Measurements from ENCODE around the gene TBCD. TPM values are rescaled to one million over a fixed set of nuclear protein-coding genes. Genes with fewer than 3 reads are reported as not detected.

The TBCD gene
- total RNA-seq, 5 donors from 2014 or later (not counting 1 experiment from before 2014, with no cell fraction given) = 94.4 to 262 (median 223) TPM

DNA sequence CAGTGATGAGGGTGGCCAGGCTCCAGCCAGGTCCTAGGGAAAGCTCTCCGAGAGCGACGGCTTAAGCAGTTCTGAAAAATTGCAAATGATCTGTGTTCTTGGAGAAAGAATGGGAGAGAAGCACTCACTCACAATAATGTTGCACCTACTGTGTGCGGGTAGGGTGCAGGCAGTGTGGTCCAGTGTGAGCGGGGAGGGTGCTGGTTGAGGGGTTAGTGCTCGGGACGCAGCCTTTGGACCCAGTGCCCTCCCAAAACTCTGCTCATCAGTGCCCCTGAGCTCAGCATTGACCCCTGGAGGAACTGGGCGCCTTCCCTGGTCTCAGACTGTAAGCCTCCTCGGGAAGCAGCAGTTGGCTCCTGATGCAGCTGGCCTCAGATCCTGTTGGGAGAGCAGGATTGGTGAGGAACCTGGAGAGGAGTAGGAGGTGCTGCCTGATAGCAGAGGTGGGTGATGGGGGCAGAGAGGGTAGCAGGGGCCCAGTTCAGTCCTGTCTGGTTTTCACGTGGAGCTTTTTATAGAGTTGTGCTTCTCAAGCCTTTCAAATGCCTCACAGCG, 111.6 kb downstream of the TBCD start:
- peak overlapping the region; percentile 93 for H3K27ac ChIP-seq (ENCODE audit: low read length)

DNA sequence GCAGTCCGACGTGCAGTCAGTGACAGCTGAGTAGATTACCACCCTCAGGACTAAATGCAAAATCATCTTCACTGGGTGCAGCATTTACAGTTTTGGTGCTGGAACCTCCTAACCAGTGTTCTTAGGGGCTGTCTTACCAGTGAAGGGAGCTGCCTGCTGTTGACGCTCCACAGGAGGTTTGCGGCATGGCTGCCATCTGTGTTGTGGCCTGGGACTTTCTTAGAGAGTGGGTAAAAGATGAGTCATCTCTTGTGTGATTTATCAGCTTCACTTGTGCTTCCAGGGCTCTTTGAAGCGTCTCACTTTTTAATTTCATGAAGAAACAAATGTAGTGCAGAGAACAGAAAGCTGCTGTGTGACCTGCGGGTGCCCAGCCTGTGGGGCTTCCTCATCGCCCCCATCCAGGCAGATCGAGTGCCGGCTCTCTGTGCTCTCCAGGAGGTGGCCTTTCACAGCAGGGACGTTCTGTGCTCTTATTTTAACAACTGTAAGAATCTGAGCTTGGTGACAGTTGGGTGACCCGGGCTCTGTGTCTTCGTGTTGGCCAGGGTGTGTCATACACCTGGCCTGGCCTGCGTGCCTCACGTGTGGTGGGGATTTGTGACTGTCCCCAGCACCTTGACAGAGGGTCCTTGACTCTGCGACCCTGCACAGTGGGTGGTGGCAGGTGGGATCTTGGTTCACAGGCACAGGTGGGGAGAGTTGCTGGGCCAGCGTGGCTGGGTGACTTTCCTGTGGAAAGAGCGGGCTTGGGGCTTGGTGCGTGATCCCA, 112.3 kb downstream of the TBCD start:
- H3K36me3 Mint-ChIP-seq = peaks cover 4% of the 10 kb centered on the region
- Histone ChIP-seq H3K36me3 (ENCODE audit: control insufficient read depth in 2 of 2, extremely low read depth in 1 of 2, insufficient read depth in 1 of 2, low read length in 1 of 2) (peaks cover 0 to 6% of the 10 kb centered on the region in 2 donors), H3K4me3 (ENCODE audit: control insufficient read depth in 1 of 2, extremely low read depth in 1 of 2, low read length in 1 of 2) (peak overlapping the region; percentile 17 to 37), H3K4me1 (ENCODE audit: control insufficient read depth in 1 of 2, extremely low read depth in 1 of 2, insufficient read depth in 2 of 2, low read length in 2 of 2) (peaks cover 19 to 84% of the 10 kb centered on the region in 2 experiments), H3K9me3 (no peaks in the 10 kb centered on the region), H3K27ac (ENCODE audit: low read length) (peak overlapping the region; percentile 93), H3K27me3 (replicated peaks in 1 of 2; ENCODE audit: control insufficient read depth in 2 of 2, extremely low read depth in 1 of 2, insufficient read depth in 2 of 2, low read length in 1 of 2) (no peaks in the 10 kb centered on the region)
- no peaks in the 10 kb centered on the region for H3K27me3 Mint-ChIP-seq
- peak; percentile 66 to 95 (median 87) for DNase-seq
- peak overlapping the region; percentile 95 to 99 for H3K27ac Mint-ChIP-seq
- 3% methylated on average over 14 of the region's 18 CpGs for WGBS (ENCODE audit: insufficient coverage)
- POLR2A ChIA-PET = interaction anchor here (0.6 to 1.3 kb wide), 4 partner anchors 19 to 184 kb away, joined by 4 to 9 read pairs (median 6); no protein-coding TSS in a partner anchor
- CTCF ChIA-PET = interaction anchor here in 1 of 2 donors (0.6 to 1.1 kb wide), 5 partner anchors 11 to 82 kb away, joined by 3 to 4 read pairs (median 3); no protein-coding TSS in a partner anchor
- H3K4me1 Mint-ChIP-seq = peaks cover 56 to 86% (median 81%) of the 10 kb centered on the region in 3 donors
- H3K9me3 Mint-ChIP-seq = no peaks in the 10 kb centered on the region
- H3K4me3 Mint-ChIP-seq = peak overlapping the region; percentile 78 to 91 (median 82)
- ATAC-seq (replicated peaks in 1 of 4) = peak; percentile 92 to 95 (median 94)

More for the DNA sequence above, 111.6 kb downstream of the TBCD start:
- no peaks in the 10 kb centered on the region for H3K27me3 Mint-ChIP-seq
- H3K4me1 ChIP-seq (ENCODE audit: control insufficient read depth in 1 of 2, extremely low read depth in 1 of 2, insufficient read depth in 2 of 2, low read length in 2 of 2) = peaks cover 20 to 91% of the 10 kb centered on the region in 2 experiments
- WGBS (ENCODE audit: insufficient coverage) = 46% methylated on average over 6 of the region's 11 CpGs
- H3K36me3 ChIP-seq (ENCODE audit: control insufficient read depth in 2 of 2, extremely low read depth in 1 of 2, insufficient read depth in 1 of 2, low read length in 1 of 2) = peaks cover 0 to 6% of the 10 kb centered on the region in 2 donors
- H3K9me3 ChIP-seq = no peaks in the 10 kb centered on the region
- H3K36me3 Mint-ChIP-seq = peaks cover 4% of the 10 kb centered on the region
- CTCF ChIA-PET = interaction anchor here in 1 of 2 donors (0.8 to 1.1 kb wide), 4 partner anchors 11 to 82 kb away, joined by 3 read pairs; no protein-coding TSS in a partner anchor
- peaks cover 63 to 87% (median 84%) of the 10 kb centered on the region in 3 donors for H3K4me1 Mint-ChIP-seq
- no peaks in the 10 kb centered on the region for H3K27me3 ChIP-seq (replicated peaks in 1 of 2; ENCODE audit: control insufficient read depth in 2 of 2, extremely low read depth in 1 of 2, insufficient read depth in 2 of 2, low read length in 1 of 2)
- no peaks in the 10 kb centered on the region for H3K9me3 Mint-ChIP-seq
- no peak for ATAC-seq (replicated peaks in 1 of 4)
- peak overlapping the region; percentile 78 to 91 (median 82) for H3K4me3 Mint-ChIP-seq
- POLR2A ChIA-PET = interaction anchor here (0.6 to 1.3 kb wide), 3 partner anchors 19 to 182 kb away, joined by 4 to 9 read pairs (median 6); no protein-coding TSS in a partner anchor
- no peak overlapping the region for H3K4me3 ChIP-seq (ENCODE audit: control insufficient read depth in 1 of 2, extremely low read depth in 1 of 2, low read length in 1 of 2)
- H3K27ac Mint-ChIP-seq = peak overlapping the region; percentile 95 to 99
- no peak for DNase-seq

DNA sequence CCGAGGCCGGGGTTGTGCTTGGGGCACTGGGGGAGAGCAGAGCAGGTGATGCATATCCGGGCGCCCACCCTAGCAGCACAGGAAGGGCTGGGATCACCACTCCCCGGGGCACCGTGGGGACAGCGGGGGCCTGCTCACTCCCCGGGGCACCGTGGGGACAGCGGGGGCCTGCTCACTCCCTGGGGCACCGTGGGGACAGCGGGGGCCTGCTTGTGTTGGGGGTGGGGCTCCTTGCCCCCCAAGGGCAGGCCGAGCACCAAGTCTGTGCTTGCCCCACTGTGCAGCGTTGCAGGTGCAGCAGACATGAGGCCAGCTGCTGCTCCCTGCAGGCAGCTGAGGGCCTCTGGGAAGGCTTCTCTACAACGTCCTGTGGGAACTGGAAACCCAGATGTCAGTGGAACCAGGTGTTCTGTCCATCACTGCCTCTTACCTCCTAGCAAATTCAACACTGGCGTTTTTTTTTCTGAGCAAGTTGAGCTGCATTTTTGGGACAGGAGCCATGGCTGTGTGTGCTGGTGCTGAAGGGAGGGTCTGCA, 112.9 kb downstream of the TBCD start:
- no peak for DNase-seq
- H3K4me3 Mint-ChIP-seq = peak overlapping the region; percentile 78 to 91 (median 82)
- peaks cover 50 to 80% (median 74%) of the 10 kb centered on the region in 3 donors for H3K4me1 Mint-ChIP-seq
- no peaks in the 10 kb centered on the region for H3K27me3 Mint-ChIP-seq
- peak overlapping the region; percentile 95 to 99 for H3K27ac Mint-ChIP-seq
- ChIA-PET CTCF (interaction anchor here in 1 of 2 donors (0.6 to 1.1 kb wide), 2 partner anchors 26 to 83 kb away, joined by 3 to 4 read pairs; no protein-coding TSS in a partner anchor), POLR2A (interaction anchor here in 1 of 2 donors (0.8 to 1.3 kb wide), 2 partner anchors 21 to 184 kb away, joined by 4 to 7 read pairs; no protein-coding TSS in a partner anchor)
- Histone ChIP-seq H3K4me1 (ENCODE audit: control insufficient read depth in 1 of 2, extremely low read depth in 1 of 2, insufficient read depth in 2 of 2, low read length in 2 of 2) (peaks cover 19 to 78% of the 10 kb centered on the region in 2 experiments), H3K36me3 (ENCODE audit: control insufficient read depth in 2 of 2, extremely low read depth in 1 of 2, insufficient read depth in 1 of 2, low read length in 1 of 2) (peaks cover 0 to 8% of the 10 kb centered on the region in 2 donors), H3K27ac (ENCODE audit: low read length) (peak overlapping the region; percentile 93), H3K4me3 (ENCODE audit: control insufficient read depth in 1 of 2, extremely low read depth in 1 of 2, low read length in 1 of 2) (peak overlapping the region; percentile 37 to 45), H3K27me3 (replicated peaks in 1 of 2; ENCODE audit: control insufficient read depth in 2 of 2, extremely low read depth in 1 of 2, insufficient read depth in 2 of 2, low read length in 1 of 2) (no peaks in the 10 kb centered on the region), H3K9me3 (no peaks in the 10 kb centered on the region)
- ATAC-seq (replicated peaks in 1 of 4) = no peak
- 7% methylated on average over 5 of the region's 16 CpGs for WGBS (ENCODE audit: insufficient coverage)
- H3K9me3 Mint-ChIP-seq = no peaks in the 10 kb centered on the region
- H3K36me3 Mint-ChIP-seq = peaks cover 4% of the 10 kb centered on the region

DNA sequence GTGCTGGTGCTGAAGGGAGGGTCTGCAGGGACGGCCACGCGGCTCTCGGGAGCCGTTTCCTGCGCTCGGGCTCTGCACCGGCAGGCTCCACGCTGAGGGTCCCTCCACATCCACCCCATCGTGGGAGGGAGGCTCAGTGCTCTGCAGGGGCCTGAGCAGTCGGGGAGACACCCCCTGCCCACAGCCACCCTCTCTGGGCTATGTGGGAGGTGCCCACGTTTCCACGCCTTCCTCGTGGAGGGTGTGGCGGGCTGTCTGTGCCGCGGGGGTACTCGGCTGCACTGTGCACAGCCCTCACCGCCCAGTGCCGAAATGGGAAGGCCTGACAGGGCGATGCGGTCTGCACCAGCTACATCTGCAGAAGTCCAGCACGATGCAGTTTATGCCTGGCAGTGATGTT, 113.4 kb downstream of the TBCD start:
- peaks cover 45 to 78% (median 69%) of the 10 kb centered on the region in 3 donors for H3K4me1 Mint-ChIP-seq
- H3K9me3 Mint-ChIP-seq = no peaks in the 10 kb centered on the region
- Histone ChIP-seq H3K27me3 (replicated peaks in 1 of 2; ENCODE audit: control insufficient read depth in 2 of 2, extremely low read depth in 1 of 2, insufficient read depth in 2 of 2, low read length in 1 of 2) (no peaks in the 10 kb centered on the region), H3K36me3 (ENCODE audit: control insufficient read depth in 2 of 2, extremely low read depth in 1 of 2, insufficient read depth in 1 of 2, low read length in 1 of 2) (peaks cover 2 to 11% of the 10 kb centered on the region in 2 donors), H3K4me1 (ENCODE audit: control insufficient read depth in 1 of 2, extremely low read depth in 1 of 2, insufficient read depth in 2 of 2, low read length in 2 of 2) (peaks cover 17 to 73% of the 10 kb centered on the region in 2 experiments), H3K4me3 (ENCODE audit: control insufficient read depth in 1 of 2, extremely low read depth in 1 of 2, low read length in 1 of 2) (no peak overlapping the region), H3K9me3 (no peaks in the 10 kb centered on the region), H3K27ac (ENCODE audit: low read length) (peak overlapping the region; percentile 93)
- ChIA-PET POLR2A (no interaction called here), CTCF (no interaction called here)
- 100% methylated on average over 4 of the region's 23 CpGs for WGBS (ENCODE audit: insufficient coverage)
- ATAC-seq (replicated peaks in 1 of 4) (no peak), DNase-seq (no peak)
- H3K27me3 Mint-ChIP-seq = no peaks in the 10 kb centered on the region
- peak overlapping the region; percentile 17 to 91 (median 54) for H3K4me3 Mint-ChIP-seq
- peak overlapping the region; percentile 84 to 92 for H3K27ac Mint-ChIP-seq
- H3K36me3 Mint-ChIP-seq = peaks cover 7% of the 10 kb centered on the region

DNA sequence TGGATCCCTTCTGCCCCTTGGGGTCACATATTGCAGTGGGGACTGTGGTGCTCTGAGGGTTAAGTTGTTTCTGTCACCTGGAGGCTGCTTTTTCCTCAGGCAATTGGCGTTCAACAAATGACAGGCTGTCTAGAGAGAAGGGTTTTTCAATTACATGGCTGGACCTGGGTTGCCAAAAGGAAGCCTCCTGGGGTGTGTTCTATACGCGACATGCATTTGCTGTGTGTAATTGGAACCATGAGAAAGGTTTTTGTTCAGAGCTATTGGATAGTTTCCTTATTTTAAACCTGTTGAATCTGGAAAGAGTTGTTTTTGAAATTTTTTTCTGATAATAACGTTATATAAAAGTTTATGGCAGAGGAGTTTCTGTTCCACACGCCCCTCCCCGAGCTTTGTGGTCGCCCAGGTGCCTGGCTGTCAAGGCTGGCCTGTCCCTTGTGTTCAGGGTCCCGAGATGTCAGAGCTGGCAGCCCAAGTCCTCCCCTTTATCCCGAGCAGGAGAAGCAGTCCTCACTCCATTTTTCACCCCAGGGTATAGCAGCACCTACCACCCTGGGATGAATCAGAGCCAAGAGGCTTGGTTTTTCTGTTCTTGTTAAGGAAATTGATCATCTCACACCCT, 114.0 kb downstream of the TBCD start:
- CTCF ChIA-PET = no interaction called here
- Mint-ChIP-seq H3K4me3 (peak overlapping the region in 2 of 3 donors; percentile 54 to 91), H3K9me3 (no peaks in the 10 kb centered on the region), H3K27me3 (no peaks in the 10 kb centered on the region), H3K4me1 (peaks cover 41 to 79% (median 64%) of the 10 kb centered on the region in 3 donors), H3K36me3 (peaks cover 12% of the 10 kb centered on the region), H3K27ac (peak overlapping the region; percentile 84 to 92)
- H3K4me1 ChIP-seq (ENCODE audit: control insufficient read depth in 1 of 2, extremely low read depth in 1 of 2, insufficient read depth in 2 of 2, low read length in 2 of 2) = peaks cover 17 to 67% of the 10 kb centered on the region in 2 experiments
- DNase-seq (no peak), ATAC-seq (replicated peaks in 1 of 4) (no peak)
- peaks cover 7 to 15% of the 10 kb centered on the region in 2 donors for H3K36me3 ChIP-seq (ENCODE audit: control insufficient read depth in 2 of 2, extremely low read depth in 1 of 2, insufficient read depth in 1 of 2, low read length in 1 of 2)
- H3K27me3 ChIP-seq (replicated peaks in 1 of 2; ENCODE audit: control insufficient read depth in 2 of 2, extremely low read depth in 1 of 2, insufficient read depth in 2 of 2, low read length in 1 of 2) = no peaks in the 10 kb centered on the region
- no peak overlapping the region for H3K4me3 ChIP-seq (ENCODE audit: control insufficient read depth in 1 of 2, extremely low read depth in 1 of 2, low read length in 1 of 2)
- POLR2A ChIA-PET = no interaction called here
- no peaks in the 10 kb centered on the region for H3K9me3 ChIP-seq
- H3K27ac ChIP-seq (ENCODE audit: low read length) = peak overlapping the region; percentile 93
- WGBS (ENCODE audit: insufficient coverage) = 87% methylated on average over 3 of the region's 9 CpGs
